Measurements from ENCODE around the gene JAKMIP2. TPM values are rescaled to one million over a fixed set of nuclear protein-coding genes. Genes with fewer than 3 reads are reported as not detected.
"Not testable (repeated sequence)": the region's sequence is repeated elsewhere in the genome, so short reads cannot be mapped to it uniquely, and the experiment has no call there.

Gene JAKMIP2
- polyA plus RNA-seq, 1 donor, result 1.3 TPM

DNA sequence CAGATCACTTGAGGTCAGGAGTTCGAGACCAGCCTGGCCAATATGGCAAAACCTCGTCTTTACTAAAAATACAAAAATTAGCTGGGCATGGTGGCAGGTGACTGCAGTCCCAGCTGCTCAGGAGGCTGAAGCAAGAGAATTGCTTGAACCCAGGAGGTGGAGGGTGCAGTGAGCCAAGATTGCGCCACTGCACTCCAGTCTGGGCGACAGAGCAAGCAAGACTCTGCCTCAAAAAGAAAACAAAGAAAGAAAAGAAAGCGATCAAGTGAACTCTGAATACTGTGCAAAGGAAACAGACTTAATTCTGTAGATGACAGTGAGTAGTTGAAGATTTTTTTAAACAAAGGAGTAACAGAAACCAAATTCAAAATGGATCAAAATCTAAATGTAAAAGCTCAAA lies 228.7 kb downstream of the JAKMIP2 start:
- not testable (repeated sequence) for DNase-seq

DNA sequence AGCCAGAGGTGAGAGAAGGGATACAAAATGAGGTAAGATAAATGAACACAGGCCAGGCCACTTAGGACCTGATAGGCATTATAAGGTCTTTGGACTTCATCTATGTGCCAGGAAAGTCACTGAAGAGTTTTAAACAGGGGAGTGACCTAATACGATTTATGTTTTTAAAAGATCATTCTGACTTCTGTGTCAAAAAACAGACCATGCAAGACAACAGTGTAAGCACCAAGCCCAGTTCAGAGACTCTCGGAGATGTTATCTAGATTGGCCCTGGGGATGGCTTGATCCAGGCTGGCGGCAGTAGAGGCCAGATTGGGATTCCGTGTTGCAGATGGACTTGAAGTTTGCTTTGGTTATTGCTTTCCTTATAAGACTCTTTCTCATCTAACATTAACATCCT lies 229.6 kb downstream of the JAKMIP2 start:
- no peak for DNase-seq

DNA sequence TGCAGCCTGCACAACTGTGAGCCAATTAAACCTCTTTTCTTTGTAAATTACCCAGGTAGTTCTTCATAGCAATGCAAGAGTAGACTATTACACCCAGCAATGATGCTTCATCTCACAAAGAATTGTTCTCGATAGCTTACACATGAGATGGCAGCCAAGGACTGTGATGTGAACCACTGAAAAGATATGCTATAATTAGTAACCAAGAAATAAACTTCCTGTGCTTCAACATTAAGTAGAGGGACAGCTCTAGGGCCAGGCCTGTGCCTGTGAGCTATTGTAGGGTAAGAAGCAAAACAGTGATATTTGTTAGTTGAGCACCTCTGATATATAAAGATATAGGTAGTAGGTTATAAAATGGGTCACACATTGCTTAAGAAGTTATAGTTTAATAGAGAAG lies 230.9 kb downstream of the JAKMIP2 start:
- no peak for DNase-seq

DNA sequence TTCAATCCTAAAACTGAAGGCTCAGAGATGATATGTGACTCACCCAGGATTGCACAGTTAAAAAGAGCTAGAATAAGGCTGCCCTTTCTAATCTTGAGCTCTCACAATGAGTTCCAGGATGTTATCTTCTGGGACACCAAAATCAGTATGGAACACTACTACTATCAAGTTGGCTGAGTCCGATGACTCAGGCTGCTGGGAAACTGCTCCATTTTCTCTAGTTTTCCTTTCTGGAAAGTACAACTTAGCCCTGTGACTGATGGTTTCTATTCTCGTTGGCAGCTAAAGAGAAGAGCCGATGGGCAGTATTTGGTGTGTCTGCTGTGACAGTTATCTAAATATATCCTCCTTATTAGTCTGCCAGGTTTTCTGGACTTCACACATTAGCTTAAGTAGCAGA lies 234.8 kb downstream of the JAKMIP2 start:
- DNase-seq, result no peak

DNA sequence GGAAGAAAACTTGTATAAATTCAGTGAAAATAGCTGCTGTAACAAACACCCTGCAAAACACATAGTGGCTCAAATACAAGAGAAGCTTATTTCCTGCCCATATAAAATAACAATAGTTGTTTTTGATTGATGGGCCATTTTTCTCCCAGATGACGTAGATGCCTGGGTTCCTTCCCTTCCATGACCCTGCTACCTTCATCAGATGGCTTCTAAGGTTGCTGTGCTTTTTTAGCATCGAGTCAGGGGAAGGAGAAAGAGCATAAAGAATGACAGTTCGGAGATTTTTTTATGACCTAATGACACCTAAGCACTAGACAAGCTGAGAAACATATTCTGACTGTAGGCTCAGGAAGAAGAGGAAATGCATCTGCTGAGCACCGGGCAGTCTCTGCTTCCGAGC lies 238.0 kb downstream of the JAKMIP2 start:
- DNase-seq, result no peak

DNA sequence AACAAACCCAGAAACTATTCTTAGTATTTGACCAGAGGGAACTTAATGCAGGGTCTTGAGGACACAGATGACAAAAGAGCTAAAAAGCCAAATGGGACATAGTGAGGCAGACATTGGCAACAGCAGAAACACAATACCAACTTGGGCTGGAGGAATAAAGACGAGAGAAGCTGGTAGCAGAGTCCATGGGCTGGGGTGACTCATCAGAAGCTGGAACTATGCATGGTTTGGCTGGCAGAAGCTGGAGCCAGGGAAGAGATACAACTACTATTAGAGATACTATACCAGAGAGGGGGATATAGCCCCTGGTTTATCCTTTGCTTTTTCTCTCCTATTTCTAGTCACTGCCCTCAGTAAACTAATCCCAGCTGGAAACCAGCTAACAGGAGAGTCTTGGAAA lies 243.5 kb downstream of the JAKMIP2 start:
- DNase-seq, result no peak

DNA sequence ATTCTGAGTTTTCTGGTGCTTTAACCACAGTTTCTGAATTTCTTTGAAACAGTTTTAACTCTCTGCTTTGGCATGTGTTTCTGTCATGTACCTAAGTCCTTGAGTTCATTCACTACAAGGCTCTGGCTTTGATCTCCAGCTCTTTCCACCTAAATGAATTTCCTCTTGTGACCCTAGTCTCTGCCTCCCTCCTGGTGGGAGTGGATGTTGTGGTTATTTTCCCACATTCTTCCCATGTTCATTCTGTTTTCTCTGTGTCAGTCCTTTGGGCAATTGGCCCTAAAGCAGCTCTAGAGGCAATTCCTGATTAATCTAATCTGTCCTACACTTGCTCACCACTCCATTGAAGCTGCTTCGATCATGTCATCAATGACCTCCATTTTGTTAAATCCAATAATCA lies 244.3 kb downstream of the JAKMIP2 start:
- DNase-seq, result no peak

Other genes with a start within 250 kb of the JAKMIP2 start
- gene SPINK1, start 48.9 kb upstream of the JAKMIP2 start, polyA plus RNA-seq (ENCODE audit: insufficient read length), result not detected
- not detected for gene SCGB3A2, start 96.0 kb upstream of the JAKMIP2 start, polyA plus RNA-seq (ENCODE audit: insufficient read length)
- gene C5orf46, start 123.8 kb upstream of the JAKMIP2 start, polyA plus RNA-seq (ENCODE audit: insufficient read length), result not detected